DND-41 (cell line): Measurements from ENCODE around the gene SAMD9L.

Experiments
- CTCF ChIP-seq: IDR thresholded peaks from 2 replicates; pipeline ENCODE4 v1.5.1; 2012; ENCODE audit warnings: borderline replicate concordance, low read length, moderate library complexity, mild to moderate bottlenecking; ENCODE audit not compliant: poor library complexity, severe bottlenecking; ENCODE audit errors: extremely low read depth
- EZH2 ChIP-seq: IDR thresholded peaks from 3 replicates; pipeline ENCODE4 v1.6.1; 2012; ENCODE audit warnings: borderline replicate concordance, low read depth, mild to moderate bottlenecking, moderate library complexity, low read length, inconsistent platforms; ENCODE audit not compliant: severe bottlenecking

GRCh38 chr7:93142127-93142526 is 6.1 kb downstream of the SAMD9L start:
- TF ChIP-seq CTCF (no peak), EZH2 (no peak)
